Superior temporal gyrus (tissue), 1 donor: Measurements from ENCODE around the gene C1orf174.
"Not testable (repeated sequence)": the region's sequence is repeated elsewhere in the genome, so short reads cannot be mapped to it uniquely, and the experiment has no call there.

Experiments
- DNase-seq: peaks from one replicate; pipeline ENCODE4 v3.0.0-alpha.2; 2016; ENCODE audit errors: extremely low spot score

Gene C1orf174

GRCh38 chr1:3925762-3926161 lies 25.7 kb upstream of the C1orf174 start:
- DNase-seq: no peak

- no peak for DNase-seq
Measured at GRCh38 chr1:3925256-3925655, 25.2 kb upstream of the C1orf174 start.

GRCh38 chr1:3924825-3925220 lies 24.8 kb upstream of the C1orf174 start:
- no peak for DNase-seq

GRCh38 chr1:3924186-3924824 lies 24.2 kb upstream of the C1orf174 start:
- no peak for DNase-seq

GRCh38 chr1:3923378-3924185 lies 23.5 kb upstream of the C1orf174 start:
- no peak for DNase-seq

GRCh38 chr1:3922851-3923250 lies 22.8 kb upstream of the C1orf174 start:
- DNase-seq: no peak

GRCh38 chr1:3922201-3922725 lies 22.2 kb upstream of the C1orf174 start:
- no peak for DNase-seq

- DNase-seq: no peak
Measured at GRCh38 chr1:3921765-3922164, 21.7 kb upstream of the C1orf174 start.

GRCh38 chr1:3919706-3920105 lies 19.6 kb upstream of the C1orf174 start:
- no peak for DNase-seq

GRCh38 chr1:3918966-3919611 lies 19.0 kb upstream of the C1orf174 start:
- no peak for DNase-seq

GRCh38 chr1:3918359-3918758 lies 18.3 kb upstream of the C1orf174 start:
- DNase-seq: not testable (repeated sequence)

- DNase-seq: no peak
Measured at GRCh38 chr1:3917761-3918160, 17.7 kb upstream of the C1orf174 start.

GRCh38 chr1:3915551-3916121 lies 15.6 kb upstream of the C1orf174 start:
- no peak for DNase-seq

- DNase-seq: no peak
Measured at GRCh38 chr1:3914911-3915310, 14.8 kb upstream of the C1orf174 start.

GRCh38 chr1:3914331-3914851 lies 14.3 kb upstream of the C1orf174 start:
- no peak for DNase-seq

GRCh38 chr1:3912809-3913685 lies 13.0 kb upstream of the C1orf174 start:
- DNase-seq: no peak

GRCh38 chr1:3911981-3912808 lies 12.1 kb upstream of the C1orf174 start:
- no peak for DNase-seq

- peak; percentile 76 for DNase-seq
Measured at GRCh38 chr1:3910857-3911845, 11.1 kb upstream of the C1orf174 start.
